CD4-positive, alpha-beta memory T cell (primary cell): Measurements from ENCODE around the gene YJU2. TPM values are rescaled to one million over a fixed set of nuclear protein-coding genes. Genes with fewer than 3 reads are reported as not detected.

Source experiments
- CTCF ChIA-PET: fragments of 350-600 bp; sonication (Branson Sonifier 250); formaldehyde crosslinking; loops from one replicate; lab custom pipeline; 2021; ENCODE audit warnings: inconsistent platforms; ENCODE audit not compliant: partially characterized antibody; lab: Charles Lee
- POLR2A ChIA-PET: fragments of 350-600 bp; sonication (Branson Sonifier 250); formaldehyde crosslinking; loops from one replicate; lab custom pipeline; 2021; ENCODE audit not compliant: partially characterized antibody; lab: Charles Lee
- DNase-seq, 5 donors: peaks; one replicate each; pipeline versions ENCODE4 v3.0.0 to v3.0.0-alpha.2; 2020 to 2022; ENCODE audit warnings: mixed read lengths in 1 of 5
- H3K27ac ChIP-seq: one replicate; pipeline ENCODE4 v1.7.0; 2013; ENCODE audit warnings: low read depth, low read length
- H3K27me3 ChIP-seq: 2 replicates; pipeline ENCODE4 v1.7.0; 2013; ENCODE audit warnings: mild to moderate bottlenecking, low read length, moderate library complexity; ENCODE audit not compliant: insufficient read depth
- H3K36me3 ChIP-seq: 2 replicates; pipeline ENCODE4 v1.7.0; 2013; ENCODE audit warnings: mild to moderate bottlenecking, low read length, moderate library complexity; ENCODE audit not compliant: insufficient read depth
- H3K4me1 ChIP-seq: 2 replicates; pipeline ENCODE4 v1.7.0; 2013; ENCODE audit warnings: mild to moderate bottlenecking, low read length, moderate library complexity; ENCODE audit not compliant: insufficient read depth
- H3K4me3 ChIP-seq, 2 donors: one replicate each; pipeline ENCODE4 v1.7.0; 2013; ENCODE audit warnings: low read length in 2 of 2, mild to moderate bottlenecking in 1 of 2
- H3K9me3 ChIP-seq, 2 donors: one replicate each; pipeline ENCODE4 v1.7.0; 2013; ENCODE audit warnings: low read length in 2 of 2, control low read depth in 1 of 2; ENCODE audit not compliant: control insufficient read depth in 1 of 2
- H3K27ac Mint-ChIP-seq, 7 donors: one replicate each; pipeline ENCODE4 v1.8.0; 2020 to 2021; ENCODE audit warnings: mixed read lengths in 7 of 7, mild to moderate bottlenecking in 6 of 7, inconsistent platforms in 3 of 7, moderate library complexity in 3 of 7
- H3K27me3 Mint-ChIP-seq, 2 donors: one replicate each; pipeline ENCODE4 v1.8.0; 2020 to 2021; ENCODE audit warnings: mixed read lengths in 2 of 2
- H3K36me3 Mint-ChIP-seq, 2 donors: one replicate each; pipeline ENCODE4 v1.8.0; 2020 to 2021; ENCODE audit warnings: mixed read lengths in 2 of 2, inconsistent platforms in 1 of 2, mild to moderate bottlenecking in 1 of 2
- H3K4me1 Mint-ChIP-seq, 4 donors: one replicate each; pipeline ENCODE4 v1.8.0; 2020 to 2021; ENCODE audit warnings: mixed read lengths in 4 of 4, mild to moderate bottlenecking in 1 of 4
- H3K4me3 Mint-ChIP-seq, 8 donors: one replicate each; pipeline ENCODE4 v1.8.0; 2020 to 2021; ENCODE audit warnings: mixed read lengths in 8 of 8, mild to moderate bottlenecking in 7 of 8, moderate library complexity in 6 of 8, inconsistent platforms in 3 of 8
- H3K9me3 Mint-ChIP-seq, 8 donors: one replicate each; pipeline ENCODE4 v1.8.0; 2020 to 2021; ENCODE audit warnings: mixed read lengths in 8 of 8, mild to moderate bottlenecking in 5 of 8, inconsistent platforms in 3 of 8, moderate library complexity in 1 of 8
- intact Hi-C: fragments of 100-400 bp; cut with micrococcal nuclease; formaldehyde crosslinking; loops from one replicate; pipeline ENCODE4 v1.15.1; 2023
- polyA plus RNA-seq, 2 donors: library from polyadenylated mRNA; unstranded; fragments of 300-500 nt; fragmentation: Illumina TruSeq; gene quantifications; one replicate each; pipeline ENCODE4 v1.2.3, GENCODE V29; 2021
- total RNA-seq, 2 experiments: library from RNA; stranded (reverse); gene quantifications; one replicate each; pipeline ENCODE4 v1.2.3, GENCODE V29; 2021

Gene YJU2
- total RNA-seq = 10 to 100 TPM; 28.1 to 29.4 TPM
- 10 to 100 TPM; 13.0 to 36.1 TPM for polyA plus RNA-seq

- H3K27me3 ChIP-seq = no peaks in the 10 kb centered on the region
- POLR2A ChIA-PET = interaction anchor here (0.7 to 3.2 kb wide), 30 partner anchors 10 to 1406 kb away, joined by 3 to 36 read pairs (median 4); partner anchors contain the start of genes CHAF1A, DPP9, EEF2 and HDGFL2
- Mint-ChIP-seq H3K4me1 (peaks cover 6 to 31% (median 20%) of the 10 kb centered on the region in 4 donors), H3K4me3 (peak within 1 kb of the TSS; percentile 91 to 98 (median 96)), H3K9me3 (peaks cover 0 to 12% (median 5%) of the 10 kb centered on the region in 8 donors), H3K27me3 (peaks cover 0 to 2% of the 10 kb centered on the region in 2 donors), H3K36me3 (peaks cover 26 to 37% of the 10 kb centered on the region in 2 donors), H3K27ac (peak within 1 kb of the TSS; percentile 97 to 100 (median 99))
- CTCF ChIA-PET = interaction anchor here (0.7 to 1.1 kb wide), 6 partner anchors 20 to 224 kb away, joined by 3 to 6 read pairs (median 3); partner anchors contain the start of gene SH3GL1
- H3K9me3 ChIP-seq = no peaks in the 10 kb centered on the region
- H3K36me3 ChIP-seq = peaks cover 38% of the 10 kb centered on the region
- H3K27ac ChIP-seq = peak within 1 kb of the TSS; percentile 99
- peak; percentile 98 to 100 (median 99) for DNase-seq
- intact Hi-C loops = loop anchor here (1.0 kb wide), 7 partner anchors 65 to 240 kb away; partner anchors contain the start of genes ANKRD24, CHAF1A, MPND and PIAS4
- H3K4me1 ChIP-seq = peaks cover 16% of the 10 kb centered on the region
- peak within 1 kb of the TSS; percentile 88 to 89 for H3K4me3 ChIP-seq
Measured at GRCh38 chr19:4246767-4247593, at the start of gene YJU2. TSS of gene YJU2 (plus strand) at chr19:4247080. CDS start at chr19:4247147, 67 bp downstream.

- Mint-ChIP-seq H3K4me3 (peak overlapping the region in 3 of 8 donors; percentile 32 to 47 (median 43)), H3K4me1 (peaks cover 7 to 16% (median 11%) of the 10 kb centered on the region in 4 donors), H3K9me3 (peaks cover 0 to 15% (median 2%) of the 10 kb centered on the region in 8 donors), H3K27me3 (peaks cover 20 to 41% of the 10 kb centered on the region in 2 donors), H3K27ac (peak overlapping the region in 2 of 7 donors; percentile 29 to 47), H3K36me3 (peaks cover 0 to 9% of the 10 kb centered on the region in 2 donors)
- no peak overlapping the region for H3K27ac ChIP-seq
- H3K4me1 ChIP-seq = no peaks in the 10 kb centered on the region
- POLR2A ChIA-PET = no interaction called here
- no peak for DNase-seq
- peaks cover 18% of the 10 kb centered on the region for H3K27me3 ChIP-seq
- intact Hi-C loops = no loop called here
- CTCF ChIA-PET = no interaction called here
- no peaks in the 10 kb centered on the region for H3K9me3 ChIP-seq
- no peak overlapping the region for H3K4me3 ChIP-seq
- no peaks in the 10 kb centered on the region for H3K36me3 ChIP-seq
Measured at GRCh38 chr19:4197228-4197624, 49.7 kb upstream of the YJU2 start.

GRCh38 chr19:4197625-4198466 lies 49.0 kb upstream of the YJU2 start:
- H3K27me3 ChIP-seq = peaks cover 18% of the 10 kb centered on the region
- no peak overlapping the region for H3K27ac ChIP-seq
- no peaks in the 10 kb centered on the region for H3K9me3 ChIP-seq
- Mint-ChIP-seq H3K36me3 (peaks cover 0 to 9% of the 10 kb centered on the region in 2 donors), H3K9me3 (peaks cover 0 to 15% (median 2%) of the 10 kb centered on the region in 8 donors), H3K27me3 (peaks cover 20 to 41% of the 10 kb centered on the region in 2 donors), H3K27ac (peak overlapping the region in 2 of 7 donors; percentile 29 to 47), H3K4me3 (peak overlapping the region in 1 of 8 donors; percentile 41), H3K4me1 (peaks cover 7 to 16% (median 11%) of the 10 kb centered on the region in 4 donors)
- ChIA-PET POLR2A (no interaction called here), CTCF (no interaction called here)
- no peak overlapping the region for H3K4me3 ChIP-seq
- intact Hi-C loops = no loop called here
- DNase-seq = no peak
- no peaks in the 10 kb centered on the region for H3K4me1 ChIP-seq
- no peaks in the 10 kb centered on the region for H3K36me3 ChIP-seq

GRCh38 chr19:4198467-4199126 lies 48.3 kb upstream of the YJU2 start:
- Mint-ChIP-seq H3K27ac (peak overlapping the region in 2 of 7 donors; percentile 2 to 48), H3K4me3 (peak overlapping the region in 2 of 8 donors; percentile 21 to 53), H3K4me1 (peaks cover 7 to 16% (median 11%) of the 10 kb centered on the region in 4 donors), H3K9me3 (peaks cover 0 to 16% (median 2%) of the 10 kb centered on the region in 8 donors), H3K27me3 (peaks cover 17 to 37% of the 10 kb centered on the region in 2 donors), H3K36me3 (peaks cover 0 to 9% of the 10 kb centered on the region in 2 donors)
- Histone ChIP-seq H3K27me3 (peaks cover 18% of the 10 kb centered on the region), H3K9me3 (no peaks in the 10 kb centered on the region), H3K27ac (no peak overlapping the region), H3K36me3 (no peaks in the 10 kb centered on the region), H3K4me3 (no peak overlapping the region), H3K4me1 (no peaks in the 10 kb centered on the region)
- DNase-seq = no peak
- intact Hi-C loops = no loop called here
- CTCF ChIA-PET = no interaction called here
- POLR2A ChIA-PET = no interaction called here

- H3K27me3 Mint-ChIP-seq = peaks cover 12 to 33% of the 10 kb centered on the region in 2 donors
- Histone ChIP-seq H3K4me1 (no peaks in the 10 kb centered on the region), H3K27ac (no peak overlapping the region), H3K27me3 (peaks cover 18% of the 10 kb centered on the region), H3K36me3 (no peaks in the 10 kb centered on the region), H3K9me3 (no peaks in the 10 kb centered on the region), H3K4me3 (no peak overlapping the region)
- POLR2A ChIA-PET = interaction anchor here (1.2 kb wide), 1 partner anchor 214 kb away, joined by 3 read pairs; the partner anchor contains the start of gene EEF2
- H3K4me1 Mint-ChIP-seq = peaks cover 12 to 16% (median 13%) of the 10 kb centered on the region in 4 donors
- CTCF ChIA-PET = interaction anchor here (0.6 to 3.0 kb wide), 3 partner anchors 9 to 212 kb away, joined by 3 to 15 read pairs (median 4); no protein-coding TSS in a partner anchor
- H3K9me3 Mint-ChIP-seq = peaks cover 0 to 16% (median 2%) of the 10 kb centered on the region in 8 donors
- no peak for DNase-seq
- no peak overlapping the region for H3K4me3 Mint-ChIP-seq
- H3K36me3 Mint-ChIP-seq = peaks cover 0 to 9% of the 10 kb centered on the region in 2 donors
- intact Hi-C loops = loop anchor here (10.0 kb wide), 1 partner anchor 345 kb away; no protein-coding TSS in a partner anchor
- no peak overlapping the region for H3K27ac Mint-ChIP-seq
Measured at GRCh38 chr19:4199699-4200293, 47.1 kb upstream of the YJU2 start.
